ENCODE data around the gene CYREN. TPM values are rescaled to one million over a fixed set of nuclear protein-coding genes. Genes with fewer than 3 reads are reported as not detected.

Gene CYREN
- total RNA-seq, 1 experiment from 2014 or later = 49.6 TPM

GRCh38 chr7:135200821-135201331 lies 30.4 kb upstream of the CYREN start:
- in situ Hi-C loops (cut with HindIII; ENCODE audit: low pct_unique_long_range_greater_than_20kb, low sequenced_read_pairs) = no loop called here

GRCh38 chr7:135199439-135199838 lies 28.9 kb upstream of the CYREN start:
- Histone ChIP-seq H3K4me3 (ENCODE audit: low read depth in 2 of 2, low read length in 2 of 2) (no peak overlapping the region), H3K36me3 (ENCODE audit: control insufficient read depth, insufficient read depth, low read length) (no peaks in the 10 kb centered on the region), H3K27me3 (ENCODE audit: control insufficient read depth, insufficient read depth, low read length) (no peaks in the 10 kb centered on the region), H3K9me3 (ENCODE audit: control insufficient read depth, insufficient read depth, low read depth, low read length) (no peaks in the 10 kb centered on the region), H3K4me1 (ENCODE audit: control insufficient read depth, insufficient read depth, low read length) (no peaks in the 10 kb centered on the region), H3K27ac (ENCODE audit: low read length) (no peak overlapping the region)
- ATAC-seq (no peak), DNase-seq (ENCODE audit: low read depth, low spot score) (no peak)
- ChIA-PET CTCF (no interaction called here), POLR2A (no interaction called here)
- in situ Hi-C loops (cut with HindIII; ENCODE audit: low pct_unique_long_range_greater_than_20kb, low sequenced_read_pairs) = no loop called here
- no peak for TF ChIP-seq SIN3A (IDR thresholded peaks at IDR 0.05; ENCODE audit: borderline replicate concordance, insufficient read depth, low read depth, low read length)
- TF ChIP-seq TCF7L2 (IDR thresholded peaks at IDR 0.05; ENCODE audit: low read depth, low read length) = no peak
- no peak for TF ChIP-seq POLR2AphosphoS5 (IDR thresholded peaks at IDR 0.05; ENCODE audit: low read depth, low read length)
- no peak for TF ChIP-seq CTCF (IDR thresholded peaks at IDR 0.05)
- intact Hi-C loops (cut with micrococcal nuclease; ENCODE audit: unreplicated experiment) = no loop called here
- BruUV-seq (replicated peaks) = no TSS peak

More at GRCh38 chr7:135200821-135201331, 30.4 kb upstream of the CYREN start:
- no peaks in the 10 kb centered on the region for H3K4me1 ChIP-seq (ENCODE audit: control insufficient read depth, insufficient read depth, low read length)
- ATAC-seq (no peak), DNase-seq (ENCODE audit: low read depth, low spot score) (no peak)
- H3K4me3 ChIP-seq (ENCODE audit: low read depth in 2 of 2, low read length in 2 of 2) = no peak overlapping the region
- no peaks in the 10 kb centered on the region for H3K27me3 ChIP-seq (ENCODE audit: control insufficient read depth, insufficient read depth, low read length)
- TF ChIP-seq CTCF (IDR thresholded peaks at IDR 0.05) (no peak), TCF7L2 (IDR thresholded peaks at IDR 0.05; ENCODE audit: low read depth, low read length) (no peak), POLR2AphosphoS5 (IDR thresholded peaks at IDR 0.05; ENCODE audit: low read depth, low read length) (no peak), SIN3A (IDR thresholded peaks at IDR 0.05; ENCODE audit: borderline replicate concordance, insufficient read depth, low read depth, low read length) (no peak), REST (IDR thresholded peaks at IDR 0.05; ENCODE audit: insufficient read depth in 1 of 2, low read depth in 2 of 2, low read length in 1 of 2) (no peak)
- intact Hi-C loops (cut with micrococcal nuclease; ENCODE audit: unreplicated experiment) = no loop called here
- CTCF ChIA-PET = no interaction called here
- no TSS peak for BruUV-seq (replicated peaks)
- POLR2A ChIA-PET = no interaction called here
- H3K9me3 ChIP-seq (ENCODE audit: control insufficient read depth, insufficient read depth, low read depth, low read length) = no peaks in the 10 kb centered on the region
- H3K27ac ChIP-seq (ENCODE audit: low read length) = no peak overlapping the region
- H3K36me3 ChIP-seq (ENCODE audit: control insufficient read depth, insufficient read depth, low read length) = no peaks in the 10 kb centered on the region

Measured in Panc1 (cell line).